Fibroblast of mammary gland (primary cell): ENCODE measurements around the gene TENM4.

Experiments used
- DNase-seq: peaks from one replicate; pipeline ENCODE4 v3.0.0-alpha.2; 2010; ENCODE audit warnings: low read depth
- H3K4me3 ChIP-seq: 2 replicates; pipeline ENCODE4 v1.5.1; 2011; ENCODE audit warnings: low read depth, mild to moderate bottlenecking, low read length, moderate library complexity; ENCODE audit not compliant: control insufficient read depth
- TF ChIP-seq, protein P1 (sequence below): conservative IDR thresholded peaks from 2 replicates; pipeline ENCODE4 v1.5.1; 2011; ENCODE audit warnings: low read depth, low read length, inconsistent platforms; ENCODE audit not compliant: control insufficient read depth, insufficient read depth

TENM4 gene

DNA sequence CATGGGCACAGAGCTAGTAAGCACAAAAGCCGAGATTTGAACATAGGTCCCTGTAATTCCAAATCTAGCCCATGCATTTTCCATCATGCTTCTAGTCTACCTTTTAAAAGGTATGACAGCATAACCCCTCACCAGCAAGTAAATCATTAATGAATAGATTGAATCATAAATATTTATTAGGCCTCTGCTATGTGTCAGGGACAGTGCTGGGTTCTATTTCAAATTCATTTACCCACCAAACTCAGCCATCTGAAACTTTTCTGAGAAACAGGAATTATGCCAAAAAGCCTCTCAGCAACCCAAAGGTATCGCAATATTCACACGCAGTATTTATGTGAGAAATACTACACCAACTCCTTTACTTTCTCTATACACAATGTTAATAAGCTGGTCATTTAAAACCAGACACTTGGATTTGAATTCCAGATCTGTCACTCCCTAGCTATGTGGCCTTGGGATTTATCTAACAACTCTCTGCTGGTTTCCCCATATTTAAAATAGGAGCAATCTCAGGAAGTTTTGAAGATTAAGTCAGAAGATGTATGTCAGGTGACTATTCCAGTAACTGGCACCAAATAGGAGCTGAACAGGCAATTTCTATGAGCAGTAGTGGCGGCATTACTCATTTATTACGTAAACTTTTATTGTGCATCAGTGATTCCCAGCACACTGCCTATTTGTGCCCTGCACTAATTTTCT, 191.4 kb downstream of the TENM4 start:
- TF ChIP-seq, protein P1, sequence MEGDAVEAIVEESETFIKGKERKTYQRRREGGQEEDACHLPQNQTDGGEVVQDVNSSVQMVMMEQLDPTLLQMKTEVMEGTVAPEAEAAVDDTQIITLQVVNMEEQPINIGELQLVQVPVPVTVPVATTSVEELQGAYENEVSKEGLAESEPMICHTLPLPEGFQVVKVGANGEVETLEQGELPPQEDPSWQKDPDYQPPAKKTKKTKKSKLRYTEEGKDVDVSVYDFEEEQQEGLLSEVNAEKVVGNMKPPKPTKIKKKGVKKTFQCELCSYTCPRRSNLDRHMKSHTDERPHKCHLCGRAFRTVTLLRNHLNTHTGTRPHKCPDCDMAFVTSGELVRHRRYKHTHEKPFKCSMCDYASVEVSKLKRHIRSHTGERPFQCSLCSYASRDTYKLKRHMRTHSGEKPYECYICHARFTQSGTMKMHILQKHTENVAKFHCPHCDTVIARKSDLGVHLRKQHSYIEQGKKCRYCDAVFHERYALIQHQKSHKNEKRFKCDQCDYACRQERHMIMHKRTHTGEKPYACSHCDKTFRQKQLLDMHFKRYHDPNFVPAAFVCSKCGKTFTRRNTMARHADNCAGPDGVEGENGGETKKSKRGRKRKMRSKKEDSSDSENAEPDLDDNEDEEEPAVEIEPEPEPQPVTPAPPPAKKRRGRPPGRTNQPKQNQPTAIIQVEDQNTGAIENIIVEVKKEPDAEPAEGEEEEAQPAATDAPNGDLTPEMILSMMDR: no peak
- no peak overlapping the region for H3K4me3 ChIP-seq
- DNase-seq: peak; percentile 73

DNA sequence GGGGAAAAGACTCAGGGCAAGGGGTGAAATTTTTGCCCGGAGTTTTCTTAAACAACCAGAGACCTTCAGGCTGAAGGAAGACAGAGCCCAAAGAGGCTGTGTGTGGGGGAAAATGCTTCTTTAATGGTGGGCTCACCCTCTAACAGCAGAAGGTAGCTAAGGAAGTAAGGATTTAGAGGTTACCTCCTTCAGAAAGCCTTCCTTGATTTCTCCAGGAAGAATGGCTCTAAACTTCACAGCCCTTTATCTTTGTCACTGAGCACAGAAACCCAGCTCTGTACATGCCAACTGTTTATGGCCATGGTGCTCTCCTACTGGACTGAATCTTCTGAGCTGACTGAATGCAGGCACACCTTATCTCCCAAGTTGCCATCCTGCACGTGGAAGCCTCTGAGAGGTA, 196.0 kb downstream of the TENM4 start:
- DNase-seq: no peak
- no peak overlapping the region for H3K4me3 ChIP-seq
- TF ChIP-seq, protein P1: no peak

DNA sequence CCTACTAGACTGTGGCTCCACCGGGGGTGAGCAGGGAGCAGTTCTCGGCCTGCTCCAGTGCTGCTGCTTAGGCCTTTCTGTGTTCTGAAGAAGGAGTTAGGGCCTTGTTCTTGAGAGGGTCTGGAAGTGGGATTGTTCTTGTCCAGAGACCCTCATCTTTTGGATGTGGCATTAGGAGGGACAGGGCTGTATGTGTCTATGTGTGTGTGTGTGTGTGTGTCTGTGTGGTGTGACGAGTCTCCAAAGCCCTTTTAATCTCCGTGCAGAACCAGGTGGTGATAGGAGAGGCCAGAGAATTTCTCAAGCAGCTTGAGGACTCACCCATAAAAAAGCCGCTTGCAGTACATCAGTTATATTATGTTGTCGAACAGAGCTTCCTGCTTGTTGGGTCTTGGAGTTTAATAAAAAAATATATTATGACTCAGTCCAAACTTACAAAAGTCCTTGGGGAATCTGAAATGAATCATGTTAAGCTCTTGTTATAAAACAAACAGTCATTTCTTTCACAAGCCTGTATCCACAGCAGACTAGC, 196.5 kb downstream of the TENM4 start:
- TF ChIP-seq, protein P1: no peak
- DNase-seq: peak; percentile 98
- H3K4me3 ChIP-seq: no peak overlapping the region

DNA sequence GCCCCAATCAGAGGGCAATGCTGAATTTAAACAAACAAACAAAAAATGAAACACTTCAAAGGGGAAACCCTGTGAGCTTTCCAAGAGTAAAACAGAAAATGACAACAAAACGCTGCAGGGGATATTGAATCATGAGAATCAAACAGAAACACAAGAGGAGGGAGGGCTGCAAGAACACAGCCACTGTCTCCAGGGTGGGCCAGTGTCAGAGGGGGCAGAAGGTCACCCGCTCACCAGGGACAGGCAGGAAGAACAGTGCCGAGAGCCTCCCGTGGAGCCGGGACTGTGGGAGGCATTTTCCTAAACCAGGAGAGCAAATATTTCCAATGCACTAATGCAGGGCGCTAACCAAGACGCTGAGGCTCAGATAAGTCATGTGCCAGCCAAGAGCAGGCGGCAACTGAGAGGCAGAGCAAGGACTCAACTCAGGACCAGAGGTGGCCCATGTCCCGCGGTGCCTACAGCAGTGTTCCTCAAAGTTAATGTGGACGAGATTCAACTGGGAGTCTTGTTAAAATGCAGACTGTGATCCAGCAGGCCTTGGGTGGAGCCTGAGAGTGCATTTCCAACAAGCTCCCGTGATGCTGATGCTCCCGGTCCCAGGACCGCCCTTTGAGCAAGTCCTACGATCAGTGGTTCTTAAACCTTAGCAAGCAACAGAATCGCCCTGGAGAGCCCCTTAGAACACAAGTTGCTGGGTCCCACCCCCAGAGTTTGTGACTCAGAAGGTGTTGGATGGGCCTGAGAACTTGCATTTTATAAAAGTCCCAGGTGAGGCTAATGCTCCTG, 197.2 kb downstream of the TENM4 start:
- TF ChIP-seq, protein P1: no peak
- peak; percentile 37 for DNase-seq
- no peak overlapping the region for H3K4me3 ChIP-seq

DNA sequence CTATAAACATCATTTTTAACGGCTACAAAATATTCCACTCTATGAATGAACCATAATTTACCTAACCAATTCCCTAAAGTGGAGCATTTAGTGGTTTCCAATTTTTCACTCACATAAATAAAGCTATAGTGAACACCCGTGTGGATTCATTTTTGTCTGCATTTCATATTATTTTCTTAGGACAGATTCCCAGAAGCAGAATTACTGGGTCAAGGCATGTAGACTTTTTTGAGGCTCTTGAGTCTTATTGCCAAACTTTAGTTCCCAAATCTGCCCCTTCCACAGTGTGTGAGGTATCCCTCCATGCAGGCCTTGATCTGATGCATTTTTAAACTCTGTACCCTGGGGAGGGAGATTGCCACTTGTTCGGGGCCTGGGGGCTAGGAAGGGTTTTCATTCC, 198.2 kb downstream of the TENM4 start:
- TF ChIP-seq, protein P1: no peak

DNA sequence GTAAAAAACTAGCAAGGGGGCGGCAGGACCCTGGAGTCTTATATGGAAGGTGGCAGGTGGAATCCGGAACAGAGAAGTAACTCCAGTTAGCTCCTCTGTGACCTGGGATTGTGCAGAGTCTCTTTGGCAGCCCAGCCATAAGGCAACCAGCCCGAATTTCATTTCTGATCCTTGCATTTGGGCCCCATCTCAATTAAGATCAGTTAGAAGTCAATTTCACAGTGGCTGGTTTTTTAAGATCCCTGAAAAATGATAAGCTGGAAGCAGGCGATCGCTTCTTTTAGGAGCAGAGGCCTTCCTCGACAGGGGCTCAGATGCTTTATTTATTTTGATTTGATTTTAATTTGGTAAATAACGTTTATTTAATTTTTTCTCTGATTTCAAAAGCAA, 199.0 kb downstream of the TENM4 start:
- TF ChIP-seq, protein P1: no peak
- DNase-seq: no peak
- no peak overlapping the region for H3K4me3 ChIP-seq

More for the DNA sequence above, 198.2 kb downstream of the TENM4 start:
- H3K4me3 ChIP-seq: no peak overlapping the region
- peak; percentile 59 for DNase-seq
